WERI-Rb-1 (cell line): ENCODE data around the gene ZNF592.
A peak's percentile ranks its signal among the peaks of the same experiment; 100 is the strongest.

Source experiments
- DNase-seq: peaks from one replicate; pipeline ENCODE4 v3.0.0-alpha.2; 2020
- H3K27ac ChIP-seq: fragments of 250-450 bp; sonication (Bioruptor Pico); 2 replicates; pipeline ENCODE4 v1.5.1; 2020; ENCODE audit warnings: mild to moderate bottlenecking, moderate library complexity
- H3K27me3 ChIP-seq: fragments of 250-450 bp; sonication (Bioruptor Pico); 2 replicates; pipeline ENCODE4 v1.5.1; 2021; ENCODE audit warnings: mild to moderate bottlenecking, low read depth, moderate library complexity; ENCODE audit not compliant: insufficient read depth, severe bottlenecking
- H3K36me3 ChIP-seq: fragments of 250-450 bp; sonication (Bioruptor Pico); 2 replicates; pipeline ENCODE4 v1.5.1; 2020; ENCODE audit warnings: mild to moderate bottlenecking, moderate library complexity
- H3K4me3 ChIP-seq: 2 replicates; pipeline ENCODE4 v1.5.1; 2011; ENCODE audit warnings: low read depth, mild to moderate bottlenecking, control low read depth, low read length
- H3K9me3 ChIP-seq: fragments of 250-450 bp; sonication (Bioruptor Pico); 2 replicates; pipeline ENCODE4 v1.5.1; 2021; ENCODE audit warnings: mild to moderate bottlenecking, moderate library complexity; ENCODE audit not compliant: severe bottlenecking
- CTCF ChIP-seq: IDR thresholded peaks from 2 replicates; pipeline ENCODE4 v1.5.1; 2011; ENCODE audit warnings: low read depth, mild to moderate bottlenecking, control low read depth, inconsistent platforms, low read length

ZNF592 gene

GRCh38 chr15:84805221-84805620, 56.8 kb downstream of the ZNF592 start:
- peaks cover 36% of the 10 kb centered on the region for H3K36me3 ChIP-seq
- no peak overlapping the region for H3K4me3 ChIP-seq
- TF ChIP-seq CTCF = no peak
- H3K27me3 ChIP-seq = no peaks in the 10 kb centered on the region
- no peak overlapping the region for H3K27ac ChIP-seq
- no peaks in the 10 kb centered on the region for H3K9me3 ChIP-seq
- no peak for DNase-seq

GRCh38 chr15:84807228-84807627, 58.8 kb downstream of the ZNF592 start:
- no peak for DNase-seq
- Histone ChIP-seq H3K27ac (no peak overlapping the region), H3K36me3 (peaks cover 21% of the 10 kb centered on the region), H3K9me3 (no peaks in the 10 kb centered on the region), H3K4me3 (no peak overlapping the region), H3K27me3 (no peaks in the 10 kb centered on the region)
- no peak for TF ChIP-seq CTCF

- Histone ChIP-seq H3K27ac (no peak overlapping the region), H3K27me3 (no peaks in the 10 kb centered on the region), H3K4me3 (no peak overlapping the region), H3K9me3 (no peaks in the 10 kb centered on the region), H3K36me3 (peaks cover 5% of the 10 kb centered on the region)
- peak; percentile 34 for DNase-seq
- TF ChIP-seq CTCF = no peak
These were observed 61.9 kb downstream of the ZNF592 start for GRCh38 chr15:84810073-84810840.

- Histone ChIP-seq H3K4me3 (no peak overlapping the region), H3K36me3 (no peaks in the 10 kb centered on the region), H3K27ac (no peak overlapping the region), H3K9me3 (no peaks in the 10 kb centered on the region), H3K27me3 (no peaks in the 10 kb centered on the region)
- TF ChIP-seq CTCF = no peak
- no peak for DNase-seq
These were observed 62.8 kb downstream of the ZNF592 start for GRCh38 chr15:84811151-84811550.

GRCh38 chr15:84811828-84812227, 63.4 kb downstream of the ZNF592 start:
- no peaks in the 10 kb centered on the region for H3K27me3 ChIP-seq
- no peaks in the 10 kb centered on the region for H3K36me3 ChIP-seq
- DNase-seq = no peak
- H3K4me3 ChIP-seq = no peak overlapping the region
- H3K9me3 ChIP-seq = no peaks in the 10 kb centered on the region
- no peak for TF ChIP-seq CTCF
- H3K27ac ChIP-seq = no peak overlapping the region

GRCh38 chr15:84812842-84813241, 64.5 kb downstream of the ZNF592 start:
- H3K4me3 ChIP-seq = no peak overlapping the region
- no peak for DNase-seq
- H3K27ac ChIP-seq = no peak overlapping the region
- no peaks in the 10 kb centered on the region for H3K27me3 ChIP-seq
- no peaks in the 10 kb centered on the region for H3K36me3 ChIP-seq
- no peaks in the 10 kb centered on the region for H3K9me3 ChIP-seq
- no peak for TF ChIP-seq CTCF
